ENCODE measurements around the gene MAP1LC3C. TPM values are rescaled to one million over a fixed set of nuclear protein-coding genes. Genes with fewer than 3 reads are reported as not detected.
A peak's percentile ranks its signal among the peaks of the same experiment; 100 is the strongest.
"Not testable (repeated sequence)": the region's sequence is repeated elsewhere in the genome, so short reads cannot be mapped to it uniquely, and the experiment has no call there.

The MAP1LC3C gene
- total and polyA plus RNA-seq, 10 of the 15 experiments (the other 5 are each of a cell fraction or from before 2014, with no cell fraction given) = 0.19 TPM; not detected in 9

DNA sequence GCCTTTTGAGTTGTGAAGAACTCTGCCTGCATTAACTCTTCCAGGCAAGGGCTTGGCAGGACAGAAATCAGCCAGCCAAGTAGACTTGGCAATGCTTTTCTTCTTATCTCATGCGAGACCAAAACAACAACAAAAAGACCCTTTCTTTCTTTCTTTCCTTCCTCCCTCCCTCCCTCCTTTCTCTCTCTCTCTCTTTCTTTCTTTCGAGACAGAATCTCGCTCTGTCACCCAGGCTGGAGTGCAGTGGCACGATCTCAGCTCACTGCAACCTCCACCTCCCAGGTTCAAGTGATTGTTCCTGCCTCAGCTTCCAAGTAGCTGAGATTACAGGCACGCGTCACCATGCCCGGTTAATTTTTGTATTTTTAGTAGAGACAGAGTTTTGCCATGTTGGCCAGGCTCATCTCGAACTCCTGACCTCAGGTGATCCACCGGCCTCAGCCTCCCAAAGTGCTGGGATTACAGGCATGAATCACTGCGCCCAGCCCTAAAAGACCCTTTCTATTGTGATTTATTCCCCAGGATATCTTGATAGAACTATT is 10.4 kb downstream of the MAP1LC3C start:
- H3K9me3 ChIP-seq (replicated peaks; ENCODE audit: control insufficient read depth, insufficient read depth, low read length); H4K20me1 ChIP-seq (ENCODE audit: control insufficient read depth, insufficient read depth); BruUV-seq (replicated peaks); H3K27me3 ChIP-seq (replicated peaks in 1 of 2; ENCODE audit: control insufficient read depth in 2 of 2, insufficient read depth in 2 of 2, low read length in 1 of 2); RAD21 ChIA-PET (ENCODE audit: unreplicated experiment); intact Hi-C loops (cut with micrococcal nuclease; ENCODE audit: unreplicated experiment); SMC1A ChIA-PET (ENCODE audit: uncharacterized antibody, unreplicated experiment); H3K79me2 ChIP-seq (ENCODE audit: control insufficient read depth, insufficient read depth, low read length); H3K4me1 ChIP-seq (ENCODE audit: control insufficient read depth, insufficient read depth, low read length); POLR2A ChIA-PET; H3K4me2 ChIP-seq (ENCODE audit: control insufficient read depth, insufficient read depth); H3K36me3 ChIP-seq (ENCODE audit: control insufficient read depth in 2 of 2, insufficient read depth in 2 of 2, low read length in 1 of 2); FAIRE-seq; H3K27ac ChIP-seq (ENCODE audit: control insufficient read depth, insufficient read depth); in situ Hi-C loops (cut with MboI); H2AFZ ChIP-seq (ENCODE audit: control insufficient read depth, low read depth, low read length); DNase-seq (ENCODE audit: low read depth, low spot score); ATAC-seq; H3K4me3 ChIP-seq; H3K9ac ChIP-seq (ENCODE audit: control insufficient read depth, insufficient read depth, low read length): not testable (repeated sequence)
- CTCF ChIA-PET = interaction anchor here (4.3 kb wide), 1 partner anchor 92 kb away, joined by 36 read pairs; no protein-coding TSS in a partner anchor
- WGBS (ENCODE audit: insufficient coverage, insufficient replicate concordance, low lambda C conversion rate, missing lambda C conversion rate) = 50% methylated on average over 10 of the region's 10 CpGs

DNA sequence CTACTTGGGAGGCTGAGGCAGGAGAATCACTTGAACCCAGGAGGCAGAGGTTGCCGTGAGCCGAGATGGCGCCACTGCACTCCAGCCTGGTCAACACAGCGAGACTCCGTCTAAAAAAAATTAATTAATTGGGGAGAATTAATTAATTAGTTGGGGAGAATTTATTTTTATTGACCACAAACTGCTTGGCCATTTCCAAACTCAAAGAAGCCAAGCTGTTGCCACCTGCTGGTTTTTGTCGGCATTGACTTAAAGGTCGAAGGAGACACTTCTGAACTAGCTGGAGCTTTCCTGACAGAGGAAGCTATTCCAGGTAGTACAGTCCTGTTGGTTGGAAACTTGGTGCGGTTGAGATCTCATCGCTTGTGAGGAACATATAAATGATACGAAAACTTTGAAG is 13.1 kb downstream of the MAP1LC3C start:
- RAD21 ChIA-PET (ENCODE audit: unreplicated experiment) = interaction anchor here (0.9 to 3.1 kb wide), 6 partner anchors 9 to 375 kb away, joined by 3 to 14 read pairs (median 8); partner anchors contain the start of gene MAP1LC3C
- in situ Hi-C loops (cut with MboI) (no loop called here), intact Hi-C loops (cut with micrococcal nuclease; ENCODE audit: unreplicated experiment) (loop anchor here (1.0 kb wide), 1 partner anchor 89 kb away; no protein-coding TSS in a partner anchor)

More for the DNA sequence above, 13.1 kb downstream of the MAP1LC3C start:
- peak; percentile 41 for FAIRE-seq
- WGBS (ENCODE audit: insufficient coverage, insufficient replicate concordance, low lambda C conversion rate, missing lambda C conversion rate) = 44% methylated on average over 10 of the region's 10 CpGs
- no peak for DNase-seq (ENCODE audit: low read depth, low spot score)
- Histone ChIP-seq H3K4me2 (ENCODE audit: control insufficient read depth, insufficient read depth) (no peak overlapping the region), H3K27ac (ENCODE audit: control insufficient read depth, insufficient read depth) (no peak overlapping the region), H2AFZ (ENCODE audit: control insufficient read depth, low read depth, low read length) (no peak overlapping the region), H3K9ac (ENCODE audit: control insufficient read depth, insufficient read depth, low read length) (no peak overlapping the region), H3K4me1 (ENCODE audit: control insufficient read depth, insufficient read depth, low read length) (no peaks in the 10 kb centered on the region), H4K20me1 (ENCODE audit: control insufficient read depth, insufficient read depth) (no peaks in the 10 kb centered on the region), H3K79me2 (ENCODE audit: control insufficient read depth, insufficient read depth, low read length) (no peaks in the 10 kb centered on the region), H3K36me3 (ENCODE audit: control insufficient read depth in 2 of 2, insufficient read depth in 2 of 2, low read length in 1 of 2) (no peaks in the 10 kb centered on the region), H3K27me3 (replicated peaks in 1 of 2; ENCODE audit: control insufficient read depth in 2 of 2, insufficient read depth in 2 of 2, low read length in 1 of 2) (no peaks in the 10 kb centered on the region), H3K9me3 (replicated peaks; ENCODE audit: control insufficient read depth, insufficient read depth, low read length) (no peaks in the 10 kb centered on the region), H3K4me3 (no peak overlapping the region)
- TF ChIP-seq RAD21 (IDR thresholded peaks at IDR 0.05; ENCODE audit: insufficient read depth, low read depth, low read length) = peak; percentile 51
- no peak for TF ChIP-seq NBN (IDR thresholded peaks at IDR 0.05)
- TF ChIP-seq, protein P1, sequence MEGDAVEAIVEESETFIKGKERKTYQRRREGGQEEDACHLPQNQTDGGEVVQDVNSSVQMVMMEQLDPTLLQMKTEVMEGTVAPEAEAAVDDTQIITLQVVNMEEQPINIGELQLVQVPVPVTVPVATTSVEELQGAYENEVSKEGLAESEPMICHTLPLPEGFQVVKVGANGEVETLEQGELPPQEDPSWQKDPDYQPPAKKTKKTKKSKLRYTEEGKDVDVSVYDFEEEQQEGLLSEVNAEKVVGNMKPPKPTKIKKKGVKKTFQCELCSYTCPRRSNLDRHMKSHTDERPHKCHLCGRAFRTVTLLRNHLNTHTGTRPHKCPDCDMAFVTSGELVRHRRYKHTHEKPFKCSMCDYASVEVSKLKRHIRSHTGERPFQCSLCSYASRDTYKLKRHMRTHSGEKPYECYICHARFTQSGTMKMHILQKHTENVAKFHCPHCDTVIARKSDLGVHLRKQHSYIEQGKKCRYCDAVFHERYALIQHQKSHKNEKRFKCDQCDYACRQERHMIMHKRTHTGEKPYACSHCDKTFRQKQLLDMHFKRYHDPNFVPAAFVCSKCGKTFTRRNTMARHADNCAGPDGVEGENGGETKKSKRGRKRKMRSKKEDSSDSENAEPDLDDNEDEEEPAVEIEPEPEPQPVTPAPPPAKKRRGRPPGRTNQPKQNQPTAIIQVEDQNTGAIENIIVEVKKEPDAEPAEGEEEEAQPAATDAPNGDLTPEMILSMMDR (IDR thresholded peaks at IDR 0.05 in 2 of 3, conservative IDR thresholded peaks at IDR 0.05 in 1 of 3; ENCODE audit: control insufficient read depth in 2 of 3, extremely low read depth in 1 of 3, insufficient read depth in 1 of 3, low read depth in 3 of 3, low read length in 3 of 3) = peak; percentile 45 to 52 (median 52); a peak in 5 of 6 replicates
- TF ChIP-seq CBX5 (IDR thresholded peaks at IDR 0.05; ENCODE audit: low read depth) = no peak
- 0 out of 2 replicates have a peak, but pooled peaks have one; percentile 17 for TF ChIP-seq YY1 (IDR thresholded peaks at IDR 0.05; ENCODE audit: low read depth, low read length)
- TF ChIP-seq NRF1 (conservative IDR thresholded peaks at IDR 0.05; ENCODE audit: low read depth, low read length) = no peak
- TF ChIP-seq KDM1A (IDR thresholded peaks at IDR 0.05; ENCODE audit: borderline replicate concordance) = no peak
- peak; percentile 58 for TF ChIP-seq SMC3 (IDR thresholded peaks at IDR 0.05; ENCODE audit: borderline replicate concordance, low read length)
- POLR2A ChIA-PET = interaction anchor here (0.6 kb wide), 1 partner anchor 43 kb away, joined by 5 read pairs; no protein-coding TSS in a partner anchor
- no TSS peak for BruUV-seq (replicated peaks)
- SMC1A ChIA-PET (ENCODE audit: uncharacterized antibody, unreplicated experiment) = interaction anchor here (0.9 to 2.7 kb wide), 8 partner anchors 9 to 430 kb away, joined by 3 to 13 read pairs (median 4); partner anchors contain the start of gene MAP1LC3C
- CTCF ChIA-PET = interaction anchor here (0.7 to 4.3 kb wide), 14 partner anchors 8 to 374 kb away, joined by 3 to 36 read pairs (median 4); partner anchors contain the start of gene MAP1LC3C
- peak; percentile 19; the same call in 1 of the 3 replicates for ATAC-seq
